GM21381 (cell line): ENCODE measurements around the gene SLC38A8.

Experiments
- ATAC-seq: cut with Tn5 transposase; IDR thresholded peaks from one replicate; pipeline ENCODE4 v1.9.1; 2021; ENCODE audit warnings: mild to moderate bottlenecking, moderate library complexity; ENCODE audit not compliant: unreplicated experiment

Gene SLC38A8

GRCh38 chr16:83973077-83973476, 69.5 kb downstream of the SLC38A8 start:
- ATAC-seq = no peak

- ATAC-seq = no peak
These were observed 70.2 kb downstream of the SLC38A8 start for GRCh38 chr16:83972256-83973008.

- no peak for ATAC-seq
These were observed 71.1 kb downstream of the SLC38A8 start for GRCh38 chr16:83971165-83972130.

GRCh38 chr16:83970430-83970815, 72.2 kb downstream of the SLC38A8 start:
- ATAC-seq = no peak

GRCh38 chr16:83969771-83970429, 72.7 kb downstream of the SLC38A8 start:
- ATAC-seq = no peak

GRCh38 chr16:83968891-83969649, 73.5 kb downstream of the SLC38A8 start:
- ATAC-seq = no peak

GRCh38 chr16:83968306-83968851, 74.2 kb downstream of the SLC38A8 start:
- no peak for ATAC-seq

- ATAC-seq = no peak
These were observed 74.7 kb downstream of the SLC38A8 start, which contains the start of gene NECAB2 for GRCh38 chr16:83967838-83968305. Gene NECAB2, plus strand, starts transcription at chr16:83968244. Its CDS starts 405 bp downstream, at chr16:83968649.

- no peak for ATAC-seq
These were observed 75.5 kb downstream of the SLC38A8 start for GRCh38 chr16:83967091-83967490.

- ATAC-seq = no peak
These were observed 76.4 kb downstream of the SLC38A8 start for GRCh38 chr16:83966153-83966696.

GRCh38 chr16:83965444-83966152, 77.0 kb downstream of the SLC38A8 start:
- no peak for ATAC-seq

- ATAC-seq = no peak
These were observed 77.7 kb downstream of the SLC38A8 start for GRCh38 chr16:83964684-83965443.

- no peak for ATAC-seq
These were observed 79.1 kb downstream of the SLC38A8 start for GRCh38 chr16:83963277-83964119.

- ATAC-seq = no peak
These were observed 81.0 kb downstream of the SLC38A8 start for GRCh38 chr16:83961591-83961990.

GRCh38 chr16:83960521-83961249, 81.9 kb downstream of the SLC38A8 start:
- no peak for ATAC-seq
